Activated naive CD8-positive, alpha-beta T cell treated with anti-CD3 and anti-CD28 coated beads, Interleukin-2, amount 50 U/mL, for 24 hours (primary cell): ENCODE measurements around the gene PITPNM1.
"Not testable (repeated sequence)": the region's sequence is repeated elsewhere in the genome, so short reads cannot be mapped to it uniquely, and the experiment has no call there.

Experiments used
- ATAC-seq: fragments of 150-1000 bp; cut with Tn5 transposase; one replicate; pipeline ENCODE4 v1.10.0; 2021
- DNase-seq: peaks from one replicate; pipeline ENCODE4 v3.0.0; 2021
- H3K27ac Mint-ChIP-seq: one replicate; pipeline ENCODE4 v1.8.0; 2021; ENCODE audit warnings: mild to moderate bottlenecking, mixed read lengths
- H3K27me3 Mint-ChIP-seq: one replicate; pipeline ENCODE4 v1.8.0; 2021; ENCODE audit warnings: mixed read lengths
- H3K36me3 Mint-ChIP-seq: one replicate; pipeline ENCODE4 v1.8.0; 2021; ENCODE audit warnings: low read depth, mixed read lengths
- H3K4me1 Mint-ChIP-seq: one replicate; pipeline ENCODE4 v1.8.0; 2021; ENCODE audit warnings: mixed read lengths
- H3K4me3 Mint-ChIP-seq: one replicate; pipeline ENCODE4 v1.8.0; 2021; ENCODE audit warnings: mild to moderate bottlenecking, moderate library complexity, mixed read lengths
- H3K9me3 Mint-ChIP-seq: one replicate; pipeline ENCODE4 v1.8.0; 2021; ENCODE audit warnings: mixed read lengths

The PITPNM1 gene

DNA sequence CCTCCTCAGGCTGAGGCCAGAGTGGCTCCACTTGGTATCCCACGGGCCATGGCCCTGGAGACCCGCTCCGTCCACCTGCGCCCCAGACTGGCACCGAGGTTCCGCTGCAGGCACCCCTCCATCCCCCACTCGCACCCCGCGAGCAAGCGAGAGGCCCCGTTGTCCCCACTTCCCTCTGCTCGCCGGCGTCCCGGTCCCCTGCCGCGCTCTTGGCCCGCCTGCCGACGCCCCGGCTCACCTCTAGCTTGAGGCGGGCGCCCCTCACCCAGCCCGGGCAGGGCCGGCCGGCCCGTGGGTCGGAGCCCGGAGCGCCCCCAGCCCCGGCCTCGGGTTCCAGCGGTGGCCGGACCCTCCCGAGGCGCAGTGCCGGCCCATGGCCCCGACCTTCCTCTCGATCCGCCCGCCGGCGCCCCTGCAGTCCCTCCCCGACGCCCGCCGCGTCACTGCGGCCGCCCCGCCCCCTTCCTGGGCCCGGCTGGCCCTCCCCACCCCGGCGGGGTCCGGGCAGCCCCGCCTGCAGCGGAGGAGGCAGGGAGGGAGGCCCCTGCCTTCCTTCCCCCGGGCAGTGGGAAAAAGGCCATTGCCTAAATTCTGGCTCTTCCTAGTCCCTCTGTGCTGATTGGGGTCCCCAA is at the start of gene PITPNM1:
Gene PITPNM1, minus strand, starts transcription at position 414 of the 632 bp plus-strand sequence. CDS start 1,183 bp downstream, outside the sequence.
- H3K27ac Mint-ChIP-seq, result peak within 1 kb of the TSS; percentile 94
- H3K36me3 Mint-ChIP-seq, result peaks cover 22% of the 10 kb centered on the region
- peaks cover 48% of the 10 kb centered on the region for H3K4me1 Mint-ChIP-seq
- H3K4me3 Mint-ChIP-seq, result peak within 1 kb of the TSS; percentile 91
- H3K27me3 Mint-ChIP-seq, result peaks cover 2% of the 10 kb centered on the region
- no peaks in the 10 kb centered on the region for H3K9me3 Mint-ChIP-seq
- DNase-seq (peak; percentile 89), ATAC-seq (peak; percentile 9)

DNA sequence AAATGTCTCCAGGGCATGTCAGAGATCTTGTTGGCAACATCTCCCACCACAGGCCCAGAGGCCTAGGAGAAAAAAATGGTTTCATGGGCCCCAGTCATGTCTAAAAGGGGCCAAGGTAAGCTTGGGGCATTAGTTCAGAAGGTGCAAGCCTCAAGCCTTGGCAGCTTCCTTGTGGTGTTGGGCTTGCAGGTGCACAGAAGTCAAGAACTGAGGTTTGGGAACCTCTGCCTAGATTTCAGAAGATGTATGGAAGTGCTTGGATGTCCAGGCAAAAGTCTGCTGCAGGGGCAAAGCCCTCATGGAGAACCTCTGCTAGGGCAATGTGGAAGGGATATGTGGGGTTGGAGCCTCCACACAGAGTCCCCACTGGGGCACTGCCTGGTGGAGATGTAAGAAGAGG is 46.5 kb upstream of the PITPNM1 start:
- not testable (repeated sequence) for H3K27me3 Mint-ChIP-seq, DNase-seq, H3K27ac Mint-ChIP-seq, ATAC-seq, H3K4me1 Mint-ChIP-seq, H3K36me3 Mint-ChIP-seq, H3K4me3 Mint-ChIP-seq
- peaks cover 18% of the 10 kb centered on the region for H3K9me3 Mint-ChIP-seq

DNA sequence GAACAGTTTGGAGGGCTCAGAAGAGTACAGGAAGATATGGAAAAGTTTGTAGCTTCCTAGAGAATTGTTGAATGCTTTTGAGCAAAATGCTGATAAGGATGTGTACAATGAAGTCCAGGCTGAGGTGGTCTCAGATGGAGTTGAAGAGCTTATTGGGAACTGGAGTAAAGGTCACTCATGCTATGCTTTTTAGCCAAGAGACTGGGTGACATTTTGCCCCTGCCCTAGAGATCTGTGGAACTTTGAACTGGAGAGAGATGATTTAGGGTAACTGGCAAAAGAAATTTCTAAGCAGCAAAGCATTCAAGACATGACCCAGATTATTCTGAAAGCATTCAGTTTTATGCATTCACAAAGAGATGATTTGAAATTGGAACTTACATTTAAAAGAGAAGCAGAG is 46.0 kb upstream of the PITPNM1 start:
- no peak overlapping the region for H3K4me3 Mint-ChIP-seq
- H3K36me3 Mint-ChIP-seq, result peaks cover 6% of the 10 kb centered on the region
- DNase-seq (no peak), ATAC-seq (no peak)
- no peaks in the 10 kb centered on the region for H3K4me1 Mint-ChIP-seq
- peaks cover 18% of the 10 kb centered on the region for H3K9me3 Mint-ChIP-seq
- no peaks in the 10 kb centered on the region for H3K27me3 Mint-ChIP-seq
- no peak overlapping the region for H3K27ac Mint-ChIP-seq

- H3K36me3 Mint-ChIP-seq, result peaks cover 6% of the 10 kb centered on the region
- ATAC-seq (no peak), DNase-seq (no peak)
- H3K9me3 Mint-ChIP-seq, result peaks cover 18% of the 10 kb centered on the region
- H3K4me1 Mint-ChIP-seq, result no peaks in the 10 kb centered on the region
- no peak overlapping the region for H3K27ac Mint-ChIP-seq
- no peaks in the 10 kb centered on the region for H3K27me3 Mint-ChIP-seq
- no peak overlapping the region for H3K4me3 Mint-ChIP-seq
Observed at GRCh38 chr11:67548555-67549110, 43.5 kb upstream of the PITPNM1 start.

DNA sequence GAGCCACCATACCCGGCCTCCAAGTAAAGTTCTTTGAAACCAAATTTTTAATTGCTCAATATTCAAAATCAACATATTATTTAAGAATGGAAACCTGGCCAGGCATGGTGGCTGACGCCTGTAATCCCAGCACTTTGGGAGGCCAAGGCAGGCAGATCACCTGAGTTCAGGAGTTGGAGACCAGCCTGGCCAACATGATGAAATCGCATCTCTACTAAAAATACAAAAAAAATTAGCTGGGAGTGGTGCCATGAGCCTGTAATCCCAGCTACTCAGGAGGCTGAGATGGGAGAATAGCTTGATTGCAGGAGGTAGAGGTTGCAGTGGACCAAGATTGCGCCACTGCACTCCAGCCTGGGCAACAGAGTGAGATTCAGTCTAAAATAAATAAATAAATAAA is 42.9 kb upstream of the PITPNM1 start:
- not testable (repeated sequence) for ATAC-seq, H3K27ac Mint-ChIP-seq, H3K36me3 Mint-ChIP-seq, H3K4me1 Mint-ChIP-seq, H3K4me3 Mint-ChIP-seq, H3K27me3 Mint-ChIP-seq, DNase-seq
- peaks cover 18% of the 10 kb centered on the region for H3K9me3 Mint-ChIP-seq

DNA sequence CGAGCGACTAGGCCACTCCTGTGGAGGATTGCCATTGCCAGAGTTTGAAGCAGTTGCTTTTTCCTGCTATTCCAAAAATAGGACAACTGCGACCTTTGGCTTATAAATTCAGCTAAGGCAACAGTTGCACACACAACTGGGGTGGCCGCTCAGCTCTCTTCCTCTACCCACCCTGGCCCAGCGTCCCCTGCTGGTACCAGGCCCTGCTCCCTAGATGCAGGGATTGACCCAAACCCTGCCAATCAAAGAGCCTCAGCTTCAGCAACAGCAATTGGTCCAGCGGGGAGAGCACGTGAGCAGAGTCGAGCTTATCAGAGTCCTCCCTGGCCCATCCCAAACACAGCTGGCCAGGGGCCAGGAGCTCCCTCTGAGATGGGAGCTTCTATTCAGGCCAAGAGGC is 40.1 kb upstream of the PITPNM1 start:
- Mint-ChIP-seq H3K9me3 (peaks cover 3% of the 10 kb centered on the region), H3K27me3 (no peaks in the 10 kb centered on the region), H3K4me3 (no peak overlapping the region), H3K4me1 (no peaks in the 10 kb centered on the region), H3K27ac (no peak overlapping the region), H3K36me3 (no peaks in the 10 kb centered on the region)
- DNase-seq (no peak), ATAC-seq (no peak)

DNA sequence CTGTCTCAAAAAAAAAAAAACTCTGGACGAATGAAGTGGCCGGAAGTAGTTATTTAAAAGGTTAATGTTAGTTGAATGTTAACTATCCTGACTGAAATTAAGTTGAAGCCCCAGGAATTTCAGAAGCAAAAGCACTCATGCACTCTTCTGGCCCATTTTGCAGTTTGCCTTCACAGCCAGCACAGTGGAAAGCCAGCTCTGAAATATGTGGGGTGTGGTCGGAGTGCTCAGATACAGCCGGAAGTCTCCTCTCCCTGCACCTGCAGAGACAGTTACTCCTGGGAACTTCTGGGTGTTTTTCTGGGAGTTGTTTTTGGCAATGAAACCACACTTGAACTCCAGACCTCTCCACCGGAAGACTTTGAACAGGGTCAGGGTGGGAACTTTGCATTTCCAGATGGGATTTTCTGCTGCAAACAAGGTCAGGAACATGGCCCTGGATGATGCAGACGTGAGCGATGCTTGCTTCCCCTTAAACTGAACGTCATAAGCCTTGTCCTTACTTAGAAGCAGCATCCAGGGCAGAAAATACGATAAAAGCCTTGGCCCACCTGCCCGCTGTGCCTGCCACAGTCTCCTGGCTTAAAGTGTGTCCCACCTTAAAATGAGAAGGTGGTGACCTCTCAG is 39.6 kb upstream of the PITPNM1 start:
- Mint-ChIP-seq H3K4me1 (no peaks in the 10 kb centered on the region), H3K36me3 (no peaks in the 10 kb centered on the region), H3K4me3 (no peak overlapping the region), H3K27me3 (no peaks in the 10 kb centered on the region), H3K27ac (no peak overlapping the region), H3K9me3 (no peaks in the 10 kb centered on the region)
- no peak for DNase-seq
- no peak for ATAC-seq

DNA sequence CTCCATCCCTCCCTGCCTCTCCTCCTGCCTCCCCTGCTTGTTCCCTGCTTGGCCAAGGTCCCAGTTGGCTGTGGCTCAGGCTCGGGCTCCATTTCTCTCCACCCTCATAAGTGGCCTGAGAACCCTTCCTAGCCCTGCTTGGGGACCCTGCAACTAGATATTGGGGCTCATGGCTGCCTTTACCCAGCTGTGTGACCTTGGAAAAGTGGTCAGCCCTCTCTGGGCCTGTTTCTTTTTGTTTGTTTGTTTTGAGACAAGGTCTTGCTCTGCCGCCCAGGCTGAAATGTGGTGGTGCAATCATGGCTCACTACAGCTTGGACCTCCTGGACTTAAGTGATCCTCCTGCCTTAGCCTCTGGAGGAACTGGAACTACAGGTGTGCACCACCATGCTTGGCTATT is 38.4 kb upstream of the PITPNM1 start:
- Mint-ChIP-seq H3K36me3 (no peaks in the 10 kb centered on the region), H3K27me3 (no peaks in the 10 kb centered on the region), H3K4me3 (no peak overlapping the region), H3K27ac (no peak overlapping the region), H3K9me3 (no peaks in the 10 kb centered on the region), H3K4me1 (no peaks in the 10 kb centered on the region)
- DNase-seq (no peak), ATAC-seq (no peak)

GRCh38 chr11:67542971-67543370 is 37.8 kb upstream of the PITPNM1 start:
- no peak for ATAC-seq
- no peaks in the 10 kb centered on the region for H3K27me3 Mint-ChIP-seq
- no peaks in the 10 kb centered on the region for H3K4me1 Mint-ChIP-seq
- H3K4me3 Mint-ChIP-seq, result no peak overlapping the region
- DNase-seq, result no peak
- H3K36me3 Mint-ChIP-seq, result no peaks in the 10 kb centered on the region
- H3K27ac Mint-ChIP-seq, result no peak overlapping the region
- no peaks in the 10 kb centered on the region for H3K9me3 Mint-ChIP-seq

GRCh38 chr11:67542169-67542568 is 37.0 kb upstream of the PITPNM1 start:
- Mint-ChIP-seq H3K9me3 (no peaks in the 10 kb centered on the region), H3K4me1 (no peaks in the 10 kb centered on the region), H3K36me3 (no peaks in the 10 kb centered on the region), H3K27me3 (no peaks in the 10 kb centered on the region), H3K4me3 (no peak overlapping the region), H3K27ac (no peak overlapping the region)
- no peak for DNase-seq
- ATAC-seq, result no peak

- H3K27ac Mint-ChIP-seq, result no peak overlapping the region
- DNase-seq, result no peak
- H3K4me3 Mint-ChIP-seq, result no peak overlapping the region
- no peaks in the 10 kb centered on the region for H3K9me3 Mint-ChIP-seq
- H3K27me3 Mint-ChIP-seq, result no peaks in the 10 kb centered on the region
- no peaks in the 10 kb centered on the region for H3K4me1 Mint-ChIP-seq
- H3K36me3 Mint-ChIP-seq, result no peaks in the 10 kb centered on the region
- ATAC-seq, result no peak
Observed at GRCh38 chr11:67541198-67541597, 36.0 kb upstream of the PITPNM1 start.

DNA sequence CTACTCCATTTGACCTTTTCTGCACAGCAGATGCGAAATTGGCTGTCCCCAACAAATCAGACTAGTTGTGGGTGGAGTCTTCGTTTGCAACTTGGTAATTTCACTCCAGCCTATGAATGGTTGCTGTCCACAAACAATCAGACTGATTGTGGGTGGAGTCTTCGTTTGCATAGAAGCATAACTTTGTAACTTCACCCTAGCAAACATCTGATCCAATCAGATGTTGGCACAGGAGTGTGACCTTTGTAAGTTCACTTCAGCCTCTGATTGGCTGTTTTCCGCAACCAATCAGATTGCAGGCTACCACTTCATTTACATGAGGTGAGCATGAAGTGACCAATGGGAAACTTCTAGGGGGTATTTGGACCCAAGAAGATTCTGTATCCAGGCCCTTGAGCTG is 34.4 kb upstream of the PITPNM1 start:
- Mint-ChIP-seq H3K4me1 (no peaks in the 10 kb centered on the region), H3K27ac (no peak overlapping the region), H3K4me3 (no peak overlapping the region), H3K27me3 (peaks cover 2% of the 10 kb centered on the region), H3K9me3 (peaks cover 2% of the 10 kb centered on the region), H3K36me3 (peaks cover 1% of the 10 kb centered on the region)
- DNase-seq (no peak), ATAC-seq (no peak)

DNA sequence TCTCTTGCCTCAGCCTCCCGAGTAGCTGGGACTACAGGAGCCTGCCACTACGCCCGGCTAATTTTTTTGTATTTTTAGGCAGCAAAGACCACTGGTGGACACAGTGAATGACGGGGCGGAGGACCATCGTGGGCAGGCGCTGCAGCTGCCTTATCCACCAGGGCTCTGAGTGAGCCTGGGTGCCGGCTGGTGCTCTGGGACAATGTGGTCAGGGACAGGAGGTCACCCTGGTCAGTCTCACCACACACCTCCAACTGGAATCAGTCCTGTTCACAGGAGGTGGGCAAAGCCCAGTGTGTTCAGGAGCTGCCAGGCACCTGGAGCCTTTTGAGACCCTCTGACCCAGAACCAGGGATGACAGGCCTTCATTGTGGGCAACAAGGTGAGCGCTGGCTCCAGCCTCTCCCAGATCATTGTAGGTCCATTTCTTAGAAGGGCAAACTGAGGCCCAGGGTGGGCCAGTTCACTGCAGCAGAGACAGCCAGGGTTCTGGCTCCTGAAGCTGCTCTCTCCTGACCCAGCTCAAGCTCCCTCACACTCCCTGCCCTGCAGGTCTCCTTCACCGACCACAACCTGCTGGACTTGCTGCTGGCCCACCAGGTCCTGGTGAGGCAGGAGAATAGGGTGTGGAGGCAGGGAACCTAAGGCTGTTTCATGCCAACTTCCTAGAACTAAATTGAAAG is 33.8 kb upstream of the PITPNM1 start:
- no peak overlapping the region for H3K27ac Mint-ChIP-seq
- peaks cover 3% of the 10 kb centered on the region for H3K27me3 Mint-ChIP-seq

DNA sequence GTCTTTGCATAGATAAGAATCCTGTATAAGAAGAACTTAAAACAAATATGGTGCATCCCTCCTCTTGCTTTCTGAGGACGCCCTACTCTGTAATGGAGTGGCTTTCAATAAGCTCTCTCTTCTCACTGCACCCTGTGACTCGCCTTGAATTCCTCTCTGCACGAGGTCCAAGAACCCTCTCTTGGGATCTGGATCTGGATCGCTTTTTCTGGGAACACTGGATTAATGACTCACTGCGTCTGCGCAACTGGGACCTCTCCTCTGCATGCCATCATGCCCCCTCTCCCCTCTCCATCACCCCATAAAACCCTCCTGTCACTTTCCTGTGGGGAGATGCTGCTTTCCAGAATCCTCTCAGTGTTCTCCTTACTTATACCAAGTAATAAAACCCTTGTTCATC is 33.1 kb upstream of the PITPNM1 start:
- Mint-ChIP-seq H3K4me3 (no peak overlapping the region), H3K36me3 (peaks cover 3% of the 10 kb centered on the region), H3K9me3 (peaks cover 9% of the 10 kb centered on the region), H3K27ac (no peak overlapping the region), H3K4me1 (no peaks in the 10 kb centered on the region), H3K27me3 (peaks cover 3% of the 10 kb centered on the region)
- DNase-seq, result no peak
- ATAC-seq, result no peak

More for the DNA sequence above, 33.8 kb upstream of the PITPNM1 start:
- no peaks in the 10 kb centered on the region for H3K4me1 Mint-ChIP-seq
- DNase-seq (no peak), ATAC-seq (no peak)
- H3K36me3 Mint-ChIP-seq, result peaks cover 3% of the 10 kb centered on the region
- peaks cover 6% of the 10 kb centered on the region for H3K9me3 Mint-ChIP-seq
- no peak overlapping the region for H3K4me3 Mint-ChIP-seq

DNA sequence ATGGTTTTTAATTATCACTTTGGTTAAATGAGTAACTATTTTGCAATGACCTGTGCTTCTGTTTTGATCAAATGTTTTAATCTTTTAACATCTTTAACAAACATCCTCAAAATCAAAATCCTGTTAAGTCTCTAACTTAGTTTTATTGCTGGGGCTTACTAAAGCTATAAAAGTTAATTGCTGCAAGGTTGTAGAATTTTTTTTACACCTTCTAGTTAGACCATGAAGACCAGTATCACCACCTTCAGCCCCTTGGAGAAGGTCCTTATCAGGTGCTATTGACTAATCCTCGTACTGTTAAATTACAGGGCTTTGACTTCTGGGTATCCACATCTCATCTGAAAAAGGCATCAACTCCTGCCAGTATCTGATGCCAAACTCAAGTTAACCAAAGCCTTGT is 30.4 kb upstream of the PITPNM1 start:
- DNase-seq, result no peak
- no peak overlapping the region for H3K4me3 Mint-ChIP-seq
- peaks cover 14% of the 10 kb centered on the region for H3K9me3 Mint-ChIP-seq
- H3K4me1 Mint-ChIP-seq, result no peaks in the 10 kb centered on the region
- no peak for ATAC-seq
- peaks cover 3% of the 10 kb centered on the region for H3K27me3 Mint-ChIP-seq
- H3K27ac Mint-ChIP-seq, result no peak overlapping the region
- H3K36me3 Mint-ChIP-seq, result peaks cover 3% of the 10 kb centered on the region
